HG03095 (cell line): Measurements from ENCODE around the gene ENO1.
"Not testable (repeated sequence)": the region's sequence is repeated elsewhere in the genome, so short reads cannot be mapped to it uniquely, and the experiment has no call there.

ENCODE experiments used
- ATAC-seq: cut with Tn5 transposase; IDR thresholded peaks from one replicate; pipeline ENCODE4 v1.9.1; 2021; ENCODE audit warnings: moderate library complexity; ENCODE audit not compliant: unreplicated experiment

ENO1 gene

GRCh38 chr1:8878448-8878697, at the start of gene ENO1:
ENO1 (minus strand) TSS chr1:8878686; CDS start chr1:8874908, 3,778 bp downstream.
- ATAC-seq: peak; percentile 0

- no peak for ATAC-seq
These were observed 48.5 kb upstream of the ENO1 start for GRCh38 chr1:8926707-8927694.

GRCh38 chr1:8925960-8926359, 47.5 kb upstream of the ENO1 start:
- no peak for ATAC-seq

- ATAC-seq: no peak
These were observed 46.9 kb upstream of the ENO1 start for GRCh38 chr1:8925406-8925805.

DNA sequence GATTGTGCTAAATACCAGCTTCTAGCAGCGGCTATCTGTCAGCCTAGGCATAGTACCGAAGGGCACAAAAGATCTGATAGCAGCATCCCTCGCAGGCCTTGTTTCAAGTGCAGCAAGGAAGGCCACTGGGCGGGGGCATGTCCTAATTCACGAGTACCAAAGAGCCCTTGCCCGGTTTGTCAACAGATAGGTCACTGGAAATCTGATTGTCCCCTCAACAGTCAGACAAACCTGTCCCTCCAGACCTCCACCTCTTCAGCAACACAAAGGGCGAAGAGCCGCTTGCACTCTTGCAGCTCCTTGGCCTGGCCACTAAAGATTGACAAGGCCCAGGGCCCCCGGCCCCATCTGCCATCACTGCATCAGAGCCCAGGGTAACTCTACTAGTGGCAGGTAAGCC, 44.5 kb upstream of the ENO1 start:
- ATAC-seq: no peak

- ATAC-seq: not testable (repeated sequence)
These were observed 39.0 kb upstream of the ENO1 start for GRCh38 chr1:8917536-8917935.

DNA sequence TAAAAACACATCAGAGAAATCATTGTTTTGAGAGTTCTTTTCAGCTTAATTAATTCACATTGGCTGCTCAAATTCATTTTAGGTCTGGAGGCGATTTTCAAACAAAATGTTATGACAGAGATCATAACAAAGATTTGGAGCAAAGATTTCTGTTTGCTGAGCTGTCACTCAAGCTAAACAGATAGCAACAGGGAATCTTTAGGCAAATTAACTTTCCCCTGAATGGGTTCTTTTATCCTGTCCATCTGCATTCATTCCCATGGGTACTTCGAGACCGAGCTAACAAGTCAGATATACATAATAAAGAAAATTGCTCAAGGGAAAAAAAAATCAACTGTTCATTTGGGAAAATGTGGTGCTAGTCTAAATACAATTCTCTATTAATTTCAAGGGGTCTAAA, 37.0 kb upstream of the ENO1 start:
- ATAC-seq: no peak

- ATAC-seq: no peak
These were observed 36.0 kb upstream of the ENO1 start for GRCh38 chr1:8914466-8914865.

- ATAC-seq: no peak
These were observed 35.0 kb upstream of the ENO1 start for GRCh38 chr1:8913457-8913856.

GRCh38 chr1:8911416-8912309, 33.2 kb upstream of the ENO1 start:
- no peak for ATAC-seq

GRCh38 chr1:8910914-8911313, 32.4 kb upstream of the ENO1 start:
- no peak for ATAC-seq

GRCh38 chr1:8910331-8910730, 31.8 kb upstream of the ENO1 start:
- ATAC-seq: no peak

DNA sequence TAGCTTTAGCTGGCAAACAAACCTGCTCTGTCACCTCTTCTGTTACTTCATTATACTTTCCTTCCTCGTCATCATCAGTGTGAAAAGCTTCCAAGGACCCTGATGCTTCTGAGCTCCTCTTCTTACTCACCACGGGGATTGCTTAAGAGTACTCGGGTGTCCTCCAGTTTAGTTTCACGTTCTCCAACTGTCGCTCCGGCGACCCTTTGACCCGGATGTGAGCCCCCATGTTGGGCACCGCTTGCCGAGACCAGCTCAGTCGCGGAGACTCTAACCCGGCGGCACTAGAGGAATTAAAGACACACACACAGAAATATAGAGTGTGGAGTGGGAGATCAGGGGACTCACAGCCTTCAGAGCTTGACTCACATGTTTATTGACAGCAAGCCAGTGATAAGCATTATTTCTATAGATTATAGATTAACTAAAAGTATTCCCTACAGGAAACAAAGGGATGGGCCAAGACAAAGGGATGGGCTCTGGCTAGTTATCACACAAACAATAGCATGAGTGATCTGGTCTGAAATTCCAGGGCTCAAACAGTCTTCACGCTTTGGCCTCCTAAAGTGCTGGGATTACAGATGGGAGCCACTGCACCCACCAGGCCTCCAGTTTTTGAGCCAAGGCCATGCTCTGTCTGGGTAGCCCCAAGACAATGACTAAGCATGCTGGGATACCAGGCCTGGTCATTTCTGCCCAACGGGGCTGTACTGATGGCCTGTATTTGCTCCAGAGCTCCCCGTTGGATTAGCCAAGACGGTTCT, 30.1 kb upstream of the ENO1 start:
- ATAC-seq: no peak

DNA sequence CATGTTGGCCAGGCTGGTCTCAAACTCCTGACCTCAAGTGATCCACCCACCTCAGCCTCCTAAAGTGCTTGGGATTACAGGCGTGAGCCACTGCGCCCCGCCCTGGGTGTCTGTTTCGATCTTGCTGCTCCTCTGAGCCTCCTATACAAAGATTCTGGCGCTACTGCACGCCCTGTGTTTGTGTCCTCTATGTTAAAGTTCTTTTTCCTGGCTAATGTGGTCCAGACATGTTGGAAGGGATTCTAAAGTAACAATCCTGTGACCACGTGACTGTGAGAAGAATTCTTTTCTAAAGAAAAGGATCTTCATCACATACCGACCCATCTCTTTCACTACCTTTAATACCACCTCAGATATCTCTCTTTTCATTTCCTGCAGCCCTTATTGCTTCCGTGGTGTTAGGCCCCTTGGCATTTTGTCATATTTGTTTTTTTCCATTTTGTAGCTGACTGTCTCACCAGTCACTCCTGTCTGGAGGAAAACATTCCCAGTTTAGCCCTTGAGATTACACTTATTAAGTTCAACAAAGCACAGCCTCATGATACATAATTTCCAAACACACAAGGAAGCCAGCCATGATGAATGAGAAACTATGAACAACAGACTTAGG, 27.2 kb upstream of the ENO1 start:
- no peak for ATAC-seq

DNA sequence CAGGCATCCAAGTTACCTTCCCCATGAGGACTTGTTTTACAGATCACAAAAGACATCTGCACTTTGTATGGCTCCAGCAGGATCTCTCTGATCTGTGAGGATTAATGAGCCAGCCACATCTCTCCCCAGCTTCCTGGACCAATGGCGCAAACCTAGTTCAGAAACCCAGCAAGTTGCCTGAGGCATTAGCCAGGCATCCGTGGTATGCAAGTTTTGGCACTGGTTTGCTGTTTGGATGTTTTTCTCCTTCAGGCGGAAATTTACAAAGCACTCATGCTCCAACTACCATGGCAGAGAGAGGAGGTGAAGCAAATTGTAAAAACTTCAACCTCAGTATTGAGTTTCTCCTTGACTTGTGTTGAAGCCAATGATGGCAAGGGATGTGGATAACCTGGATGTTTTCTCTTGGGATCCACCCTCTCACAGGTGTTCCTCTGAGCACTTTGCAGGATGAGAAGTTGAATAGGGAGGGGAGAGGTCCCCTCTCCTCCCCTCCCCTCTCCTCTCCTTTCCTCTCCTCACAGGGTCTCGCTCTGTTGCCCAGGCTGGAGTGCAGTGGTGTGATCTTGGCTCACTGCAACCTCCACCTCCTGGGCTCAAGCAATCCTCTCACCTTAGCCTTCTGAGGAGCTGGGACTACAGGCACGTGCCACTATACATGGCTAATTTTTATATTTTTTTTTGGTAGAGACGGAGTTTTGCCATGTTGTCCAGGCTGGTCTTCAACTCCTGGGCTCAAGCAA, 25.6 kb upstream of the ENO1 start:
- ATAC-seq: no peak

DNA sequence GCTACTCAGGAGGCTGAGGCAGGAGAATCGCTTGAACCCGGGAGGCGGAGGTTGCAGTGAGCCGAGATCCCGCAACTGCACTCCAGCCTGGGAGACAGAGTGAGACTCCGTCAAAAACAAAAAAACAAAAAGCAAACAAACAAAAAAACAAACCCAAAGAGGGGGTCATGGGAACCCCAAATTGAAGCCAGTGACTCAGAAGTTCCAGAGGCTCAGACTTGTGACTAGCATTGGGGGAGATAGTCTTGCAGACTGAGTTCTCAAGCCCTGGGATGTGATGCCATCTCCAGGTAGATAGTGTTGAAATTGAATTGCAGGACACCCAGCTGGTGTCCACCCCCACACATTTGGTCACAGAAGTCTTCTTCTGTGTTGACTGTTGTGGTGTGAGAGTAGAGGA, 24.9 kb upstream of the ENO1 start:
- ATAC-seq: no peak

- ATAC-seq: no peak
These were observed 24.3 kb upstream of the ENO1 start for GRCh38 chr1:8902765-8903164.

- not testable (repeated sequence) for ATAC-seq
These were observed 22.2 kb upstream of the ENO1 start for GRCh38 chr1:8900684-8901083.

GRCh38 chr1:8899046-8899445, 20.6 kb upstream of the ENO1 start:
- ATAC-seq: no peak

DNA sequence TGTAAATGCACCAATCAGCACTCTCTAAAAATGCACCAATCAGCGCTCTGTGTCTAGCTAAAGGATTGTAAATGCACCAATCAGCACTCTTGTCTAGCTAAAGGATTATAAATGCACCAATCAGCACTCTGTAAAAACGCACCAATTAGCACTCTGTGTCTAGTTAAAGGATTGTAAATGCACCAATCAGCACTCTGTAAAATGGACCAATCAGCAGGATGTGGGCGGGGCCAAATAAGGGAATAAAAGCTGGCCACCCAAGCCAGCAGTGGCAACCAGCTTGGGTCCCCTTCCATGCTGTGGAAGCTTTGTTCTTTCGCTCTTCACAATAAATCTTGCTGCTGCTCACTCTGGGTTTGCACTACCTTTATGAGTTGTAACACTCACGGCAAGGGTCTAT, 19.9 kb upstream of the ENO1 start:
- ATAC-seq: not testable (repeated sequence)
